Activated T-cell treated with anti-CD3 and anti-CD28 coated beads for 24 hours (primary cell): ENCODE results near the gene EYS.
"Not testable (repeated sequence)": the region's sequence is repeated elsewhere in the genome, so short reads cannot be mapped to it uniquely, and the experiment has no call there.

Source experiments
- DNase-seq: peaks from one replicate; pipeline ENCODE4 v3.0.0-alpha.2; 2020; ENCODE audit warnings: low read depth

Gene EYS

GRCh38 chr6:65633501-65633900 lies 73.5 kb downstream of the EYS start:
- DNase-seq, result no peak

DNA sequence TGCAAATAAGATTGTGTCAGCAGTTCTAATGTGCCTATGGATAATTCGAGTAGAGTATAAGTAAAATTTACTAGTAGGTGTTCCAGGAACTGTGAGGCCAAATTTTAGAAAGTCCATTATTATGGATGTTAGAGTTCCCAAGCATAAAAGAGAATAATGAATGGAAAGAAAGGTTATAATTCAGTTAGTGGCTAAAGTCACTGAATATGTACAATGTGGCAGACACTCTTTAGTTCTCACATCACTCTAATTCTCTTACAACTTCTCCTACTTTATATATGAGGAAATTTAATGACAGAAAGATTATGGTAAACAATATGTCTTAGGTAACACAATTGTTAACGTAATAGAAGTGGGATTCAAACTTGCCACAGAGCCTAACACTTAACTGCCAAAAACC lies 75.3 kb downstream of the EYS start:
- no peak for DNase-seq

- DNase-seq, result not testable (repeated sequence)
Observed at GRCh38 chr6:65627434-65627999, 79.5 kb downstream of the EYS start.

DNA sequence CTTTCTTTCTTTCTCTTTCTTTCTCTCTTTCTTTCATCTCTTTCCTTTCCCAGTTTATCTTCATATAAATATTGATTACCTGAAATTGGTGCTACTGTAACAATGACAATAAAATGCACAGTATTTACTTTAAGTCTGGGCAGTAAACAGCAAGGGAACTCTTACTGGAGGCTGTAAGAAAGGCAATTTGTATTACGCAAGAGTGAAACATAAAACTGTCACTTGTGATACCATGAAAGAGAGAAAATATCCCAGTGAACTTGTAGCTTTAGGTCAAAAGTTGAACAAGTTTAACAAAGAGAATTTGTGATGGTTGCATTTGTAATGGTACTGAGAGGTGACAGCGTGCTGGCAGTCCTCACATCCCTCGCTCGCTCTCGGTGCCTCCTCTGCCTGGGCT lies 80.0 kb downstream of the EYS start:
- DNase-seq, result no peak

DNA sequence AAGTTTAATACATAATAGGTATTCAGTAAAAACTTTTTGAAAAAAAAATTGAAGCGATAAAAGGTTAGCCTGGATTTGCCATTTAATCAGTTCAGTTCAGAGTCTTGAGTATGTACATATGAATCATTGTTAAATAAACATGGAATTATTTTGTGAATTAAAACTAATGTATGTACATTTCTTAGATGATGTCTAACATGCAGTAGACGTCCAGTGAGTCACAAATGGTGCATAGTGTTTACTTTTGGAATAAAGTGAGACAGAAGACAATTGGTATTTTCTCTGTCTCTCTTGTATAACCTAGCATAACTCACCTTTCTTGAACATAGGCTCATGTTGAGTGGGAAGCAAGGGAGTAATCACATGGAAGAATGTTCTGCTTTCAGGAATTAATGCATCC lies 83.5 kb downstream of the EYS start:
- DNase-seq, result no peak

- DNase-seq, result no peak
Observed at GRCh38 chr6:65610746-65611145, 96.3 kb downstream of the EYS start.

GRCh38 chr6:65595540-65595939 lies 111.5 kb downstream of the EYS start:
- DNase-seq, result no peak

- no peak for DNase-seq
Observed at GRCh38 chr6:65570340-65570739, 136.7 kb downstream of the EYS start.

GRCh38 chr6:65569505-65569904 lies 137.5 kb downstream of the EYS start:
- no peak for DNase-seq

DNA sequence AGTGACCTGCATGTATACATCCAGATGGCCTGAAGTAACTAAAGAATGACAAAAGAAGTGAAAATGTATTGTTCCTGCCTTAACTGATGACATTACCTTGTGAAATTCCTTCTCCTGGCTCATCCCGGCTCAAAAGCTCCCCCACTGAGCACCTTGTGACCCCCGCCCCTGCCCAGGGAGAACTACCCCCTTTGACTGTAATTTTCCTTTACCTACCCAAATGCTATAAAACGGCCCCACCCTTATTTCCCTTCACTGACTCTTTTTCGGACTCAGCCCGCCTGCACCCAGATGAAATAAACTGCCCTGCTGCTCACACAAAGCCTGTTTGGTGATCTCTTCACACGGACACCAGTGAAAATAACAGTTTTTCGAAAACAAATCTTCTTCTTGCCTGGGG lies 138.0 kb downstream of the EYS start:
- DNase-seq, result not testable (repeated sequence)

GRCh38 chr6:65566117-65566516 lies 140.9 kb downstream of the EYS start:
- DNase-seq, result no peak

DNA sequence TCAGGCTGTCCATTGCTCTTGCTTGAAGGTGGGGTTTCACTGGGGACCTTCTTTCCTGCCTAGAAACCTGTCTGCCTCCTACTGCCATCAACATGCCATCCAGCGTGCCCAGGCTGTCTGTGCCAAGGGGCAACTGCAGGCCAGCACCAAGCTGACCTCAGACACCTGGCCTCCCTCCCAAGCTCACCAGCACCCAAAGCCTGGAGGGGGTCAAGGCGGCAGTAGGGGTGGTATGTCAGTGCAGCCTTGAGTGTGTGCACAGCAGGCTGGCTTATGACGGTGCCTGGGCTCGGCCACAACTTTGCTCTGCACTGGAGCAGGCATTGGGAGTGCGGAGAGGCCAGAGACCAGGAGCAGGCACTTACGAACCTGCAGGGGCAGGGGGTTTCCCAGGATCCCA lies 149.0 kb downstream of the EYS start:
- no peak for DNase-seq

DNA sequence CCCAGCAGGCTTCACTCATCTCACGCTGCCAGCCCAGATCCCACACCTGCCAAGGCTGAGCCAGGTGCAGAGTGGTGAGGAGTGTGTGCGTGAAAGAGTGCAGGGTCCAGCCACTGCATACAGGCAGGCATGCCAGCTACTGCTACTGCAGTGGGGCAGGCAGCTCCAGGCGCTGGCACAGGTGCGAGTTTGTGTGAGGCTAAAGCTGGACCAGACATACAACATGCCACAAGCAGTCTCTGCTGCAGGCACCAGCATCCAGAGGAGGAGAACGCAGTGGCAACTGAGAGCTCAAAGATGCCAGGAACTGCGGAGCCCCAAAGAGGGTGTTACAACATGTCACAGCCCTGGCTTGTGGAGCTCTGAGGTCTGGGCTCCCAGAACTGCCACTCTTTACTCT lies 149.8 kb downstream of the EYS start:
- no peak for DNase-seq

DNA sequence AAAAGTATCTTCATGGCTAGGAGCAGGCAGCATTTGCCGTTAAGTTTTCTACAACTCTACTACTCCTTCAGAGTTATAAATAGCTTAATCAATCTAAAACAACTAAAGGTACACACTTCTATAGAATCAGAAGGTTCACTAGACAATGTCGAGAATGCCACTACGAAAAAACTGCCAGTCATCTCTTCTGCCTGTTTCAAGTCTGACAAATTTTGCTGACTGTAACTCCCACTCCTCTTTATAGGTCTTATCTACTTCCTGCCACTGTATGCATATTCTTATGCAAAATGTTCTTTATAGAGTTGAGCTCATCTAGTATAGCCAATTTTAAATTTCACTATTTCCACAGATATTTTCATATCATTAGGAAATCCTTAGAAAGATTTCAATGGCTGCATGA lies 160.1 kb downstream of the EYS start:
- DNase-seq, result no peak

DNA sequence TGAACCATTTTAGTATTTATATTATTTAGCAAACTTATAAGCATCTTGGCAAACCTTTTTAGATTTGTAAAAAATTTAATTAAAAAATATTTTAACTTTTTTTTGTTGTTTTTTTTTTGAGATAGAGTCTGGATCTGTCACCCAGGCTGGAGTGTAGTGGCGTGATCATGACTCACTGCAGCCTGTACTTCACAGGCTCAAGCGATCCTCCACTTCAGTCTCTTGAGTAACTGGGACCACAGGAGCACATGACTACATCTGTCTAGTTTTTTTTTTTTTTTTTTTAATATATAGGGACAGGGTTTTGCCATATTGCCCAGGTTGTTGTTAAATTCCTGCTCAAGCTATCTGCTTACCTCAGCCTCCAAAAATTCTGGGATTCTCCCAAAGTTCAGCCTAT lies 161.1 kb downstream of the EYS start:
- no peak for DNase-seq

DNA sequence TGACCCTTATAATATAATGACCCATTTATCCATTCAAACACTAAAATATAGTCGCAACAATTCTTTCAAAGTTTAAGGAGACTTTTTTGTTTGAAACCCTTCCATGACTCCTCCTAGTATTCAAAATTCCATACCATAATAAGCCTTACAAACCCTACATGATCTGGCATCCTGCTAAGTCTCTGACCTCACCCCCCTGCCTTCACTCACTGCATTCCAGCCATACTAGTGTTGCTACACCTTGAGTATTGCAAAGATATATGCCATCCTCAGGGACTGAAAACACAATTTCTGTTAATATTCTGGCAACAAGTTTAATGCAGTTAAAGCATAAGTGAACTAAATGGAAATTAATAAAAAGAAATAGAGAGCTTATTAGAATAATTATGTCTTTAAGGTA lies 168.4 kb downstream of the EYS start:
- DNase-seq, result no peak

DNA sequence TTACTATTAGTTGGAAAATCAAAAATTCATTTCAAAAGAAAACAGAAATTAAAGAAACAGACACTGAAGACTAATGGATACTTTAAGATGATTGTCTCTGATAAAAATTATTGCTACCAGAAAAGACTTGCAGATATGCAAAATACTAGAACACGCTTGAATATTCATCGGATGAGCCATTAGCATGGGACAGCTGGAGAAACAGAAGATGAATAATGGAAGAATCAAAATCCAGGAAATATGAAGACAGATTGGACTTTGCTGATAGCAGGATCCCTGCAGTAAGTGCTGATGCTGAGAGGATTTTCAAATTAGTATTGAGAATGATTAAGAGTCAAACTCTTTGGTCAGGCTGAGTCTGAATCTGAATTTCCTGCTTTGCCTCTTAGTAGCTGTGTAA lies 169.4 kb downstream of the EYS start:
- DNase-seq, result no peak

GRCh38 chr6:65531533-65531932 lies 175.5 kb downstream of the EYS start:
- no peak for DNase-seq

DNA sequence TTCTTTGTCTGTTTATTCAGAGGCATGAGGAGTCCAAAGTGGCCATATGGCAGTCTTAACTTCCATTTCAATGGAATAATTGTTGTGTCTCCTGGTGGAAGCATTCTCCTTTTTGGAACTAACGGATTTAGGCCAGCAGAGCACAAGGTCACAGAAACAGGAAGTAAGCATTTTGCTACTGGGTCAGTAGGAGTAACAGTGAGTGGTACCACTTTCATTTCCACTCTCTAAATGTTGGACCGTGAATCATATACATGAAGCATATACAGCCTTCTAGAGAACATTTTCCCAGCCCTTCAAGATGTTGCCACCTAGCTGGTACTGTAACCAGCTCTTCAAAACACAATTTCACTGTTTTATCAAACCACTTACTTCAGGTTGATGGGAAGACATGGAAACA lies 182.8 kb downstream of the EYS start:
- DNase-seq, result no peak

GRCh38 chr6:65505736-65506135 lies 201.3 kb downstream of the EYS start:
- no peak for DNase-seq

GRCh38 chr6:65501045-65501444 lies 206.0 kb downstream of the EYS start:
- DNase-seq, result no peak

- not testable (repeated sequence) for DNase-seq
Observed at GRCh38 chr6:65483652-65484051, 223.4 kb downstream of the EYS start.

DNA sequence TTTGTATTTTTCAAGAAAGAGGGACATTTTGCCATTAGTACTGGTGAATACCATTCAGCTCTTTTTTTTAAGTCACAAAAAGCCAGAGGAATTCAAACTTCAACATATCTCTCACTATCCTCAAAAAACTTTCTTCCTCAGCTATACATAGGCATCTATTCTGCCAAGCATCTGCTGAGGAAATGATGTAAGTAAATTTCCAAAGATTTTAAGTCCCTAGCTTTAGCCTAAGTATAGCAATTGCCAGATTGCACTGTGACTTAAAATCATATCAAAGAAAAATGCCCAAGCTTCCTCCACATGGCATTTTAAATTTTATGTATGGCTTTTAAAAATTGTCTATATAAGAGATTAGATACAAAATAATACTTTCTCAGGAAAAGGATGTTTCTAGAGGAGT lies 237.4 kb downstream of the EYS start:
- DNase-seq, result no peak

GRCh38 chr6:65468307-65468706 lies 238.7 kb downstream of the EYS start:
- DNase-seq, result no peak

DNA sequence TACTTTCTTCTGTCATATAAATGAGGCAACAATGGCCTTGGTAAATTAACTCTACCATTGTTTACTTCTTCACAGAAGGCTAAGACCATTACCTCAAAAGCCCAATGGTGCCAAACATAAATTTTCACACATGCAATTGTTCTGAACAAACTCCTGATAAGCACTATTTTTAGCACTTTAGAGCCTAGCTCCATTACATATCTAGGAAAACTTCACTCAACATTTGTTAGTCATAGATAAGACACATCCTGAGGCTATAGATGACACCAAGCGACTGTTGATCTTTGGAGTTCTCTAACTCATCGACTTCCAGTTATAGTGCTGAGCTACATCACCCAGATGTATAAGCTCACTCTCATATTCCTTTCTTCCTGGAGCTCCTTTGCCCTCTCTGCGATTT lies 245.9 kb downstream of the EYS start:
- no peak for DNase-seq
